ENCODE results near the gene ACP7.

ACP7 gene

DNA sequence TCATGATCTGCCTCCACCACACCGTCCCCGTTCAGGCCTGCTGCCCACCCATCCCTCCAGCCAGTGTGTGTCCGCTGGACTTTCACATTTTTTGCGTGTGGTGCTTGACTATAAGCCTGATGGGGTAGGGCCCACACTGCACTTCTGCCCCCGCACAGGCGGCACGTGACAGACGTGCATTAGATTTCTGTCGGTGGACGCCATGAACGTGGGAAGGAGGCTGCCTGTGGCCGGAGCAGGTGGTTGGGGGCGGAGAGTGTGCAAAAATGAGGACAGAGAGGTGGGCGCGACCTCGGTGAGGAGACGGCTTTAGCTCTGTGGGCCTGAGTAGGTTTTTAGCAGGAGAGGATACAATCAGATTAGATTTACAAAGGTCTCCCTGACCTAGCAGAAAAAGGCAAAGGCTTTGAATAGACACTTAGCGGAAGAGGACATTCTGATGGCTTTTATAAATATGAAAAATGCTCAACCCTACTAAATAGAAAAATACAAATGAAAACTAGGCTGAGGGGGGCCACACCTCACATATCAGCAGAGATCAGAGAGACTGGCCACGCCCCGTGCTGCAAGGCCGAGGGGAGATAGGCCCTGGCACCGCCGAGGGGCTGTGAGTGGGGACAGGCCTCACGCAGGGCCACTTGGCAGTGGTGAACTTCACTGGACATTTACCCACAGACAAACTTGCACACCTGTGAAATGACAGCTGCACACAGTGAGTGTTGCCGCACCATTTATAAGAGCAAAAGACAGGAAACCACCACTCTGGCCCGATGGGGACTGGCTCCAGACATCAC, 66.8 kb downstream of the ACP7 start:
- DNase-seq: no peak

DNA sequence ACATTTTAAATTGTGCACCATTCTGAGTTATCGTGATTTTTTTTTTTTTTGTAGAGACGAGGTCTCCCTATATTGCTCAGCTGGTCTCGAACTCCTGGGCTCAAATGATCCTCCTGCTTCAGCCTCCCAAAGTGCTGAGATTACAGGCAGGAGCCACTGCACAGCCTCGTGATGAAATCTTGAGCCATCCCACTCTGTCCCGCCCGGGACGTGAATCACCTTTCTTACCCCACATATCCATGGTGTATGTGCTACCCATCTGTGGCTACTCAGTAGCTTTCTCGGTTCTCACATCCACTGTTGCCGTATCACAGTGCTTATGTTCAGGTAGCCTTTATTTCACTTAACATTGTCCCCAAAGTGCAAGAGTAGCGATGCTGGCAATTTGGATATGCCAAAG, 67.9 kb downstream of the ACP7 start:
- no peak for DNase-seq

DNA sequence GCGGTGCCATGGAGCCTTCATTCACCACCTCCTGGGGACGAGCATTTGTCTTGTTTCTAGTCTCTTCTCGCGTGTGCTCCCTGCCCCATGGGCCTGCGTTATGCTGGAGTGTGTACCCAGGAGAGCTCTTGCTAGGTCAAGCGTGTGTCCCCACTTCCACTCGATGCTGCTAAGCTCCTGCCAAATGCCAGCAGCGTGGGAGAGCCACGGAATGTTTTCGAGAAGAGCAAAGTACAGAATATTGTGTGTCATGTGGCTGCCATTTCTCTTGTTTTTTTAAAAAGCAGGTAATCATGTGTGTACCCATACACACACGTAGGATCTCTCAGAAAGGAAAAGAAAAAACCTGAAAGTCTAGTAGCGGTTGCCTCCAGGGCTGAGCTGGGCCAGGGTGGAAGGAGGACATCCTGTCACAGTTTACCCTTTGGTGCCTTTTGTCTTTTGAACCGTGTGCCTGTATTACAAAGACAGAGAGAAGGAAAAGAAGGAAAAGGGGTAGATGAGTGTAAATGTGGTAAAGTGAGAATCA, 70.0 kb downstream of the ACP7 start:
- DNase-seq: no peak

DNA sequence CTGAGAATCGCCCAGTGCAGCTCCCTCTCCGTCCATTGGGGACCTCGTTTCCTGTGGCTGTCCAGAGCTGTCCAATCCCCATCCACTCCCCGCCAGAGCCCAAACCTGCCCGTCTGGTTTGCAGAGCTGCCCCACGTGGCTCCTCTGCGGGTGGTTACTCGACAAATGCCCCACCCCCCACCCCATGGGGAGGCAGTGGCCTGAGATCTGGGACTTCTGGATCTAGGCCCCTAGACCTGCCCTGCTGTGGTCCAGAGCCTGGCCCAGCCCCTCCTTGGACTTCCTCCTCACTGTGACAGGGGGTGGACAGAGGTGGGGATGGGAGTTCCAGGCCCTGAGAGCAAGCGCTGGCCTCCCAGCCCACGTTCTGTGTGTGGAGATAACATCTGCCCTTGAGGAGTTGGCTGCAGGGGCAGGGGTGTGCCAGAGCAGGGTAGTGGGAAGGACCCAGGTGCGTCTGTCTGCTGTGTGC, 70.5 kb downstream of the ACP7 start:
- no peak for DNase-seq

DNA sequence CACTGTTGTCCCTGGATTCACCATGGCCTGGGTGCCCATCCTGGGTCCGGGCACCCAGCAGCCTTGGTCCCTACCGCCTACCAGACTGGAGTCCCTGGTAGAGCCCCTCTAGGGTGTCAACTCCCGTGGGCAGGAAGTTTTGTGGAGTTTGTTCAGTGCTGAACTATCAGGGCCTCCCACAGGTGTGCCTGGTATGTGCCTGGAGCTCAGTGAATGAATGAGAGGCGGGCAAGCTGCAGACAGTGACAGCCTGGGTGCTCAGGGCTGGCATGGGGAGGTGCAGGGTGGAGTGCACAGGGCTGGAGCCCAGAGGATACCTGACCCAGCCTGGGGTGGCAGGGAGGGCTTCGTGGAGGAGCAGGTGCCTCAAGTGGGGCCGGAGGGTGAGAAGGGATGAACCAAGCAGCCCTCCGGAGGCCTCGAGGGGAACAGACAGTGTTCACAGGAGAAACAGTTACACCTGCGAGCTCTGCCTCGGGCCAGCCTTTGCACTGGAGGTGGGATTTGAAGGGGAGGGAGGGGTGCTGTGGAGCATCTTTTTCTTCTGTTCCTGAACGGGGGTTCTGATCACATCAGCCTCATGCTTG, 71.0 kb downstream of the ACP7 start:
- DNase-seq: no peak

DNA sequence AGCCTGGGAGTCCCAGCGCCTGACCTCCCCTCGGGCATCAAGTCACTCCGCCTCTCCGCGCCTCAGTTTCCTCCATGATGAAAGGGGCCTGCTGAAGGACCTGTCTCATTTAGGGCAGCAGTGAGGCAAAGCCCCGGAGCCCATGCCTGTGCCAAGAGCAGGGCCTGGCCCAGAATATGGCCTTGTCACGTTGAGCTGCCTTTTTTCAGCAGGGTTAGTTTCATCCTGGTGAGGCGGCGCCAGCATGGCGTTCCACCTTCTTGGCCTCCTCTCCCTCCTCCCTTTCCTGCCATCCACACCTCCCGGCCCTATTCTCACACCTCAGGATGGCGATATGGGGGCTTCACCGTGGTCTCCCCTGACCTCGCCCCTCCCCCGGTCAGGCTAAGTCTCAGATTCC, 71.6 kb downstream of the ACP7 start:
- no peak for DNase-seq

DNA sequence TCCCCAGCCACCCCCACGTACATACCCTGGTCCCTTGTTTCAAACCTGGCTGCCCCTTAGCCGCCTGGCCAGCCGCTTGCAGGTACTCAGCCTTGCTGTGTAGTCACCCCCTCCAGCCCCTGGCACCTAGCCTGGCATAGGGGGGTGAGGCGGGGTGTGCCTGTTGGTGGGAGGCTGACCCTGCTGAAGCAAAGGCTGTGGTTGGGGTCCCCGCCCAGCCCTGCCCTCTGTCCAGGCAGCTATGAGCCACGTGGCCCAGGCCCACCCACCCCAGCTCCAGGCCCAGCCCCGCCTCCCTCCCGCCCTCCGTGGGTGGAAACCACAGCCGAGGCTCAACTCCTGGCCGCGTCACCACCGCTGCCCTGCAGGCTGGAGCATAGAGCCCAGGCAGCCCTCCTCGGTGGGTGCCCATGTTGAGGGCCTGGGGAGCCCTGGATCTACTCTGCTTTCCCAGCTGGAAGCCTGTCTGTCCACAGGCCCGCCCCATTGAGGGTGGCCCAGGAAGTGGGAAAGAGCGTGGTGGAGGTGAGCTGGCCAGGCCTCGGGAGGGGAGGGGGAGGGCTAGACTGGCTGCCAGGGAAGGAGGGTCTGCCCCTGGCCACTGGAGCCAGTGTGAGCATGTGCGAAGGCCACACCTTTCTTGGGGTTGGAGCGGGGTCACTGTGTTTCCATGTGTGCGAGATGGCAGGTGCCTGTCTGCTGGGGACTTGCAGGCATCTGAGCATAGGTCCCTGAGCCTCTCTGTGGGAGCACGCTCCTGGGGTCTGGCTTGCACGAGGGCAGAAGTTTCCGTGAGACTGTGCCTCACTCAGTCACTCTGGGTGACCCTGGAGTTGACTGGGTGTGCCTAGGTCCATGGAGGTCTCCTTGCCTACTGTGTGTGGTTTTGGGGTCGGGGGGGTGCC, 72.4 kb downstream of the ACP7 start:
- no peak for DNase-seq

DNA sequence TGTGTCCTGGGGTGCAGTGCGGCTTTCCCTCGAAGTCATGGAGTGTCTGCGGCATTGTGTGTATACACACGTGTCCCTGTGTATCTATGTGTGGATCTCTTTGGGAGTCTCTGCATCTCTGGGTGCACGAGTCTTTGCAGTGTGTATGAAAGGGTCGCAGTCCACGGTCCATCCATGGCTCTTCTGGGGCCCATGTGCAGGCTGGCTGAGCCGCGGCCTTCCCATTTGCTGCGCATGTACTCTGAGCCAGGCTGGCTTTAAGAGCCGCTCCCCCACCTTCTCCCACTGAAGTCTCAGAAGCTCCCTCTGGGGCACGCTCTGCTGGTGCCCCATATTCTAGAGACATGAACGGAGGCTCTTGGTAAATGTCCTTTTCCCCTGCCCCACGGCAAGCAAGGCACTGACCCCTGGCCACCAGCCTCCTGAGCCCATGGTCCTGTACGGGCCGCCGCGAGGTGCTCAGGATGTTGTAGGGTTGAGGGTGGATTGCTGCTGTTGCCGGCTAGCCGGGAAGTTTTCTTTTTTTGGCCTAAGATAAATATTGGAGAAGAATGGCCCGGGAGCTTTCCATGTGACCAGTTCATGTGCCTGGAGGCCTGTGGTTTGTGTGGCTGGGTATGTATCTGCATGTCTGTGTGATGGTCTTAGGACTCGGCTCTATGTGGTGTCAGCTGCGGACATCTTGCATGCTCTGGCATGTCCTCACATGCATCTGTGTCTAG, 73.3 kb downstream of the ACP7 start:
- DNase-seq: no peak

DNA sequence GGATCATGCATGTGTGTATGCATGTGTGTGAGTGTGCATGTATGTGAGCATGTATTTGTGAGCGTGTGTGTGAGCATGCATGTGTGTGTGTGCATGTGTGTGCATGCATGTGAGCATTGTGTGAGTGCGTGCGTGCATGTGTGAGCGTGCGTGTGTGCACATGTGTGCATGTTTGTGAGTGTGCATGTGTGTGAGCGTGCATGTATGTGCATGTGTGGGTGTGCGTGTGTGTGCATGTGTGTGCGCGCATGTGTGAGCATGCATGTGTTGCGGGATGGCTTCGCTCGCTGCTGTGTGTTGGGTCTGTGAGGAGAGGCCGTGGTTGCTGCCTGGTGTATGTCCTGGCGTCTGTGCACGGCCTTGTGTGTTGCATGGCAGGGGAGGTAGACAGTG, 73.8 kb downstream of the ACP7 start:
- DNase-seq: no peak

DNA sequence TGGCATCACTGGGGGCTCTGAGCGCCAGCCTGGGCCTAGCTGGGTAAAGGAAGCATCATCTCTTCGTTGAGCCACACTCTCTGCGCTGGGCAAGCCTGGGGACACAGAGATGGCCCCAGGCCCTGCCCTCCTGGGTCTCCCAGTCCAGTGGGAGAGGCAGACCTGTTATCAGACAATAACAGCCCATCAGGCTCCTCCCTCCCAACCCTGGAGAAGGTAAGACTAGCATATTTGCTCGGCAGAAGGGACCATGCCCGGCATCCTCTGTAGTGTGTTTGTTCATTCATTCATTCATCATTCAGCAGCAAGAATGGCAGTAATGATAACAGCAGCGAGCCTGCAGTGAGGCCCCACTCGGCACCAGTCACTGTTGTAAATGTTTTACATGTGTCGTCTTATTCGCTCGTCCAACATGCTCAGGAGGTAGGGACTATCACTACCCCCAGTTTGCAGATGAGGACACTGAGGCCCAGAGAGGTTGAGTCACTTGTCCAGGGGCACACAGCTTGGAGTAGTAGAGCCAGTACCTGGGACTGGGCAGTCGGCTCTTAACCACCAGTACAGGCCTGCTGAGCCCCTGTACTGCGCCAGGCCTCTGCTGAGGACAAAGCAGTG, 74.6 kb downstream of the ACP7 start:
- no peak for DNase-seq

DNA sequence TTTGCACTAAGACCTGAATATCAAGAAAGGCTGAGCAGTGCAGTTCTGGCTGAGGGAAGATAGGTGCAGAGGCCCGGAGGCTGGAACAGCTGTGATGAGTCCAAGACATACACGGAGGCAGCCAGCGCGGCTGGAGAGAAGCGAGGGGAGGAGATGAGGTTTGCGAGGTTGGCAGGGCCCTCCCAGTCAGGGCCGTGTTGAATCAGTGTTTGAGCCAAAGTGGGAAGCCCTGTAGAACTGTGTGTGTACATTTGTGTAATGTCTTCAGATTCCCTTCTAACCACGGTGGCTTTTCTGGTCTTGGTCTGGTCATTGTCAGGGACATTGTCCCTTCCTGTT, 76.3 kb downstream of the ACP7 start:
- DNase-seq: no peak
